D341Med (cell line): ENCODE results near the gene RNF103.
A peak's percentile ranks its signal among the peaks of the same experiment; 100 is the strongest.
"Not testable (repeated sequence)": the region's sequence is repeated elsewhere in the genome, so short reads cannot be mapped to it uniquely, and the experiment has no call there.

Experiments used
- DNase-seq: peaks from one replicate; pipeline ENCODE4 v3.0.0; 2012; ENCODE audit warnings: low spot score

RNF103 gene

DNA sequence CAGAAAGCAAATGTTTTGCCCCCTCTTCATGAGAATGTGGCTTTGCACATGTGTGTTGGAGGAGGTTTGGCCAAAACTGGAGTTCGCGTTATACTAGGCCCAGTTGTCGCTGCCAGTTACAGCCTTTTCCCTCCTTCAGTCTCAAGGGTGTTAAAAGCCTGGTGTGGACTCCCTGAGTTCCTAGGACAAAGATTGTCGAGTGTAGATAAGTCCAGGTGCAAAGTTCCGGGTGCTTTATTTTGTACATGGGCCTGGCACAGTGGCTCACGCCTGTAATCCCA, 542 bp upstream of the RNF103 start:
- DNase-seq, result no peak

DNA sequence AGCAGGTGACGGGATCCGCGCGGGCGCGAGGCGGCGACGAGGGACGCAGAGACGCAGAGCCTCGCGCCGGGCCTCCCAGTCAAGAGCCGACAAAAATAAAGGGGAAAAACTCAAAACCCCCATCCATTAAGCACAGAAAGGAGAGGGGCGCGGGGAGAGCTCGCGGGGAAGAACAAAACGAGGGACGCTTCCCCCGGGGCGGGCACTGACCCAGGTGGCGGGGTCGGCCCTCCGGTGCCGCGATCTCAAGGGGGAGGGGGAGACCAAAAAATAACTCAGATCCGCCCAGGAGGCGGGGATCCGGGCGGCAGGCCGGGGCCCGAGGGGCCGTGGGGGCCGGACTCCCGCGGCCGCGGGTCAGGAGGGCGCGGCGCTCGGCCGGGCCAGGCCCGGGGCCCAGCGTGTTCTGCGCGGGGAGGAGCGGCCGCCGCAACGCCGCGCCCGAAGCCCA, 597 bp downstream of the RNF103 start:
- peak; percentile 70 for DNase-seq

DNA sequence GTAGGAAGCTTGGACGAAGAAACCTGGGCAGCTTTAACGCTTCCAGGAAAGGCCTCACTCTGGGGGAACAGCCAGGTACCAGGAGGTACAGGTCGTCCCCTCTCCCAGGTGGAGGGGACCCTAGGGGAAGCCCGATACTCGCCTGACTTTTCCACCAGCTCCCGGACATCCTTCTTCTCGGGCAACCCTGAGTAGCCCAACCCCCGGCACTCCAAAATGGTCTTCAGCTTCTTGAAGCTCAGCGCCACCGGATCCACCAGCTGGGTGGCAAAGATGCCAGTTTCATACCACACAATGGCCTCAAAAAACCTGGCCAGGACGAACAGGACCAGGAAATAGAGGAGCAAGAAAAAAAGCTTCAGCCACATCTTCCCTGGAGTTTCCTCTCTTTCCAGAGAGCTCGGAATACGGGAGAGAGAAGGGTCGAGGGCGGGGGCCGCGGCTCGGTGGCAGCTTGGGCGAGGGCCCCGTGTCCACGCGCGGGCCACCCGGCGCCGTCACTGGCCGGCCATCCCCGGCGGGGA, 1.1 kb downstream of the RNF103 start:
- peak; percentile 34 for DNase-seq

DNA sequence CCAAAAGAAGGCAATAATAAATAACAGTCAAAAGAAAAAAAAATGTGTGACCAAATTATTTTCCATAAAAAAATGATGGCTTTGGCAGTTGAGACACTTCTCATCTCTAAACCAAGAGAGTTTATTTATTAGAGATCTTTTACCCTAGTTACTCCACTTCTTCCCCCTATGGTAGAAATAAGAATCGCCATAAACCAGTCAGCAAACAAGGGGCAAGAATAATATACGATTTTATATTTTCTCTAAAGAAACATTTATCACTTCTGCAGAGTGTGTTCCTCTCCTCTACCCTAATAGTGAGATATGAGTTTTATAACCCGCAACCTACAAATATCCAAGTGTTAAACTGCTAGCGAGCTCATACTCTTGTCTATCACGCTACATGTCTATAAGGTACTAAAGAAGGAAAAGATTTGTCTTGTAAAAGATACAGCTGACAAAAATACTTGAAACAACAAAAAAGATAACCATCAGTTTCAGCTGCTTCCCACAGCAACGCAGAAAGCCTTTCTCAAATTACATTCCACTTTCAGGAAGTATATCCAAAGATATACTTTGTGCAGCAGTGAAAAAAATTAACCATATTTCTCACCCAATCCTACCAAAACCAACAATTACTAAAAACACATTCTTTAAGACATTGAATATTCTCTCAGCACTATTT, 2.3 kb downstream of the RNF103 start:
- DNase-seq, result no peak

DNA sequence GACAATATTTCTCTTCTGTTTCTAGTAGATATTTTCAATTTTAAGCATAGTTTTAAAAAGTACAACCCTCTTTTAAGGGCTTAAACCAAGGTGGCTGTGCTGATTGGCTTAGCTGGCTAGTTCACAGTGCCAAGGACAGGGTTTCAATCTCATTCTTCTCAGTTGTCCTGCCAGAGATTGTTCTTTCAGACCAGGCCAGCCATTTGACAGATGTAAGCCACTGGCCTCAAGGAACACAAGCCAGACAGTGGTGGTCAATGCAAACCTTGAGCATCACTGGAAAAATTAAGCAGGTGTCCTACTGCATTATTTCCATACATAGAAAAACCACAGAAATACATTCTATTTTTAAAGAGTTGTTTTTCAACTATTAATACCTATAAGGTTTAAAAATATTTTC, 5.9 kb downstream of the RNF103 start:
- DNase-seq, result no peak

DNA sequence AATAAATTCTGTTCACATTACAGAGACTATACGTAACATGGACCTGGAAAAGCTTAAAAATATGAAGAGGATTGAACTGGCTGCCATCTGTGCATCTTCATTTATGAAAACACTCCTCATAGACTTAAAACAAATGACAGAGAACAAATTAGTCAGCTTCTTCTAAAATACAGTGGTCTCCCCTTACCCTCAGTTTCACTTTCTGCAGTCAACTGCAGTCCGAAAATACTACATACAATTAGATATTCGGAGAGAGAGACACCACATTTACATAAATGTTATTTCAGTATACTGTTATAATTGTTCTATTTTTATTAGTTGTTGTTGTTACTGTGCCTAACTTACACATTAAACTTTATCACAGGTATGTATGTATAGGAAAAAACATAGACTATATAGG, 6.5 kb downstream of the RNF103 start:
- DNase-seq, result no peak

DNA sequence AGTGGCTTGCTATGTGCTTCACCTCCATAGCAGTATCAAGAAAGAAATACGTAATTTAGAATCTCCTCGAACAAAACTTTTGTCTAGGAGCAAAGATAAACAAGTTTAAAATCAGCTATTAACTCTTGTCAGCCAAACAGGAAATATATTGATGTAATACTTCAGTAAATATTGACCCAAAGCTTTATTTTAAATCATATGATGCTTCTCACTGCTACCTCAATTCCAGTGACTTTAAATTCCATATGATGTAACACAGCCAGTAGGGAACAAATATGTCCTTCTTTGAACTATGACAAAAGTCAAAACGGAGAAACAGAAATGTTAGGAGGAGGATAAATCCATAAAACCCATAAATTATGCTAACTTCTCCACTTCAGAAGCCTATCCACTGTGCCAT, 7.2 kb downstream of the RNF103 start:
- no peak for DNase-seq

DNA sequence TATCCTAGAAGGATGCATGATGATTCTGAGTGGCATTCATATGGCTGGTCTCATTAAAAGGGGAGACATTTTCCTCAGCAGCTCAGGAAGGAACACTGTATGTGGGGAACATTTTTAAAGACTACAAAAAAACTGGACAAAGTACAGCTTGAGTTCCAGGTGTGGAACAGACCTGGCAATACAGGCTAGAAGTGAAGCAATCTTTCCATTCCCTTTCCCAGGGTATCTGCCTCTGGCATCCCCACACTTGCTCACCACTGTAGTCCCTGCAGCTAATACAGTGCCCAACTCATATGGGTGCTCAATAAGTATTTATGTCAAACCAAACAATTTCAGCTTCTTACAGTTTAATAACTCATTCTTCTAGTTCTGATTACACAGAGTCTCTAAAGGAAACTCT, 8.1 kb downstream of the RNF103 start:
- no peak for DNase-seq

DNA sequence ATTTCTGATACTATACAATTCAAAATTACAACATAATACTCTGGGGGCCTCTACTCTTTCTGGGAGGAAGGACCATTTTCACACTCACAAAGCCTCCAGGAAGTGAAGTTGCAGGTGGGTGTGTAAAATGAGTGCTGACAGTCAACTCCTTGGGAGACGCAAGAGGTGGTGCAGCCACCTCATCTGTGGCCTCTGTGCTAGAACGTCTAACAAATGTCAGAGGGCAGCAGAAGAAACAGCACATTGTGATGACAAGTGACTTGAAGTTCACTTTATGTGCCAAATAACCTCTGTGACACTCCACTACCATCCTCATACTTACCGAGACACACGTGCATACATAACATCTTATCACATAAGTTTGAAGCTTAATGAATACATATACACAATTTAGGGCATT, 10.2 kb downstream of the RNF103 start:
- DNase-seq, result no peak

DNA sequence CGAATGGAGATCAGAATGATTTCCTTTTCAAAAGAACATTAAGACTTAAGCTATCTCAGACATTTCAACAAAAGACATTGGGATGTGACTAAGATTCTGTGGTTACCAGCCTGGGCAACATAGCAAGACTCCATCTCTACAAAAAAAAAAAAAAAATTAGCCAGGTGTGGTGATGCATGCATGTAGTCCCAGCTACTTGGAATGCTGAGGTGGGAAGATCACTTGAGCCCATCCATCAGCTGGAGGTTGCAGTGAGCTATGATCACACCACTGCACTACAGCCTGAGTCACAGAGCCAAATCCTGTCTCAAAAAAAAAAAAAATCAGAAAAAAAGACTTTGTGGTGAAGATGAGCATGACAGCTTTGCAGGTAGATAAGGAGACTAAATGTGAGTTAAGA, 12.8 kb downstream of the RNF103 start:
- DNase-seq, result no peak

DNA sequence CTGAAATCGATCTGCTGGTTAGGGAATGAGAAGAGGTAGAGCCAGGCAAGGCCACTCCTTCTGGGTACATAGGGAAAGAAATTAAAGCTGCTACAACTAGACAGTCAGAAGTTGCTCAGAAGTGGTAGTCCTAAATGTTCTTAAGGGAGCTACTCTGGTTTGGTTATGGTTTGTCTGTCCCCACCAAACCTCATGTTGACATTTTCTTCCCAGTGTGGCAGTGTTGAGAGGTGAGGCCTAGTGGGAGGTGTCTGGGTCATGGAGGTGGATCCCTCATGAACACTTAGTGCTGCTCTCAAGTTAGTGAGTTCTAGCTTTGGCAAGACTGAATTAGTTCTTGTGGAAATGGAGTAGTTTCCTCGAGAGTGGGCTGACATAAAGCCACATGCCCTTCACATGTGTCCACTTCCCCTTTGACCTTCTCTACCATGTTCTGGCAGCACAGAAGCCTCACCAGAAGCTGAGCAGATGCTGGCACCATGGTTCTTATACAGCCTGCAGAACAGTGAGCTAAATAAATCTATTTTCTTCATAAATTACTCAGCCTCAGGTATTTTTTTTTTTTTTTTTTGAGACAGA, 14.7 kb downstream of the RNF103 start:
- DNase-seq, result no peak

DNA sequence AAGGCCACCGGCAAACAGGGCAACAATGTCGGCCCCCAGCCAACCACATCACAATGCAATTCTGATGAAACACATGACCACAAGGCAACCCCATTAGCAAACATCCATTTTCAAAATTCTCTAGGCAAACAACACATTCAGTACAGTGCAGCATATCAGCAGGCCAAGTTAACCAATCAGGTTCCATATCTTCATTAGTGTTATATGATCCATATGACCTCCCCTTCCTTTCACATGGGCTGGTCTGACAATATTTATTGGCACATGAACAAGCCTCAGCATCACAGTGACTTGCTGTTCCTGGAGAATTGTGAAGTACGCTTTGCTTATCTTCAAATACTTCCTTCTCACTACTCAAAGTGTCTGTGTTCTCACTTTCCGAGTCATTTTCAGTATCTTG, 19.8 kb downstream of the RNF103 start:
- DNase-seq, result no peak

DNA sequence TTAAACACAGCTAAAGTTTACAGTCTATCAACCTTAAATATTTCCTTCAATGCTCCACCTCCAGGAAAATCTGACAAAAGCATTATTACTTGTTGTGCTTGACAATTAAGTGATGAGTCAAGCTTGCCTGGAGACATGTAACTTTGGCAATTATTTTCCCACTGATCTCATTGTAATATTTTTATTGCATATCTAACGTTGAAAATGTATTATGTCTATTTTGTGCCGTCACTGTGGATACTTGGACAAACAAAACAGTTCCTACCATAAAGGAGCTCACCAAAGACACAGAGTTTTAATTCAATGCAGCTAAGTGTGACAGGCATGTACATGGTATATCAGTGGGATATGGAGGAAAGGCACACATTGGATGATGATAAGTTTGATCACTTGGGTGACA, 24.7 kb downstream of the RNF103 start:
- DNase-seq, result no peak

DNA sequence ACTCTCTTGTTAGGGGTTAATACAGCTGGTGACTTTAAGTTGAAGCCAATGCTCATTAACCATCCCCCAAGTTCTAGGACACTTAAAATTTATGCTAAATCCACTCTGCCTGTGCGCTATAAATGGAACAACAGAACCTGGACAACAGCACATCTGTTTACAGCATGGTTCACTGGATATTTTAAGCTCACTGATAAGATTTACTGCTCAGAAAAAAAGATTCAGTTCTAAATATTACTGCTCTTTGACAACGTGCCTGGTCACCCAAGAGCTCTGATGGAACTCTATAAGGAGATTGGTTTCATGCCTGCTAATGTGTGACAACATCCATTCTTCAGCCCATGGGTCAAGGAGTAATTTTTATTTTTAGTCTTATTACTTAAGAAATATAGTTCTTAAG, 27.5 kb downstream of the RNF103 start:
- DNase-seq, result no peak

DNA sequence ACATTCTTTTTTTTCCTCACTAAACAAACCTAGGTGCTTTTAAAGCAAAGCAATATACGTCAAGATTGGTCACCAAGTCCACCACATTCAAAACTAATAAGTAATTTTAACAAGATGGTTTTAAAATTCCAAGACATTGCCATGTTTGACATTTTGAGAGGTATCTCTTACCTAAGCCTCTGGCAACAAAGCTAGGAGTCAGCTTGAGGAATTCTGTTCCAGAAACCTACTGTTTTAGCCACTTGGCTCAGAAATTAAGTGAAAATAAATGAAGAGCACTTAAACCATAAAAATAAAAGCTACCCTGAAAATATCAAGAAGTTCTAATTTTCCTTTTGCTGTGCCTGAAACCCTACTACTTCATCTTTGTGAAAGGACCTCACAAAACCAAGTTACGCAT, 30.4 kb downstream of the RNF103 start:
- DNase-seq, result no peak

DNA sequence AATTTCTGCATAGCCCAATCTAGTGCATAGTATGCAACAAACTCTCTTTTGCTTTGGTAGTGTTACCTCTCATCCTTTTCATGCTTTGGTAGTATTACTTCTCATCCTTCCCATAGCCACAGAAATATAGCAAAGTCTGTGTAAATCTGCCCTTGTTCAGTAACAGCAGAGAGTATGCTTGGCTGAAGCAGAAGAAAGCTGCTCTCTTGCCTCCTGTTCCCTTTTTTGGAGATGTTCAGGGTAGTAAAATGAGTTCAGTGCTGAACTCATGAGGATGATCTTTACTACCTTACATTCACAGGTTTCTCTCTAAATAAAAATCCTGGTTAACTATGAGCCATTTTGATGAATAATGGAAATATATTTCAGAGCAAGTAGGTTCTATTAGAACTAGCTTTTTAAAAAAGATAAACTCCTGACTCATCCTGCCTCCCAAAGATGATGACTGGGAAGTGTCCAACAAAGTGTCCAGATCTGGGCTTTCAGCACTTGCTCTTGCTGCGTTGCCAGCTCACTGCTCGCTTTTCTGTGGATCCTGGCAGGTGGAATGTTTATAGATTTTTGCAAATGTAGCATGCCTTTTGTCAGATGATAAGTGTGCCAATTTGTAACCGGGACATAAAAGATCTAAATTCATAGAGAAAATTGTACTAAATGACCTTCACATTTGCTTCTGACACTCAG, 31.0 kb downstream of the RNF103 start:
- DNase-seq, result no peak

DNA sequence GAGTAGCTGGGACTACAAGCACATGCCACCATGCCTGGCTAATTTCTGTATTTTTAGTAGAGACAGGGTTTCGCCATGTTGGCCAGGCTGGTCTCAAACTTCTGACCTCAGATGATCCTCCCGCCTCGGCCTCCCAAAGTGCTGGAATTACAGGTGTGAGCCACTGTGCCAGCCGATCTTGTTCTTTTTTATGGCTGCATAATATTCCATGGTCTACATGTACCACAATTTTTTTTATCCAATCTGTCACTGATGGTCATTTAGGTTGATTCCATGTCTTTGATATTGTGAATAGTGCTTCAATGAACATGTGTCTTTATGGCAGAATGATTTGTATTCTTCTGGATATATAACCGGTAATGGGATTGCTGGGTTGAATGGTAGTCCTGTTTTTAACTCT, 34.0 kb downstream of the RNF103 start:
- DNase-seq, result not testable (repeated sequence)

DNA sequence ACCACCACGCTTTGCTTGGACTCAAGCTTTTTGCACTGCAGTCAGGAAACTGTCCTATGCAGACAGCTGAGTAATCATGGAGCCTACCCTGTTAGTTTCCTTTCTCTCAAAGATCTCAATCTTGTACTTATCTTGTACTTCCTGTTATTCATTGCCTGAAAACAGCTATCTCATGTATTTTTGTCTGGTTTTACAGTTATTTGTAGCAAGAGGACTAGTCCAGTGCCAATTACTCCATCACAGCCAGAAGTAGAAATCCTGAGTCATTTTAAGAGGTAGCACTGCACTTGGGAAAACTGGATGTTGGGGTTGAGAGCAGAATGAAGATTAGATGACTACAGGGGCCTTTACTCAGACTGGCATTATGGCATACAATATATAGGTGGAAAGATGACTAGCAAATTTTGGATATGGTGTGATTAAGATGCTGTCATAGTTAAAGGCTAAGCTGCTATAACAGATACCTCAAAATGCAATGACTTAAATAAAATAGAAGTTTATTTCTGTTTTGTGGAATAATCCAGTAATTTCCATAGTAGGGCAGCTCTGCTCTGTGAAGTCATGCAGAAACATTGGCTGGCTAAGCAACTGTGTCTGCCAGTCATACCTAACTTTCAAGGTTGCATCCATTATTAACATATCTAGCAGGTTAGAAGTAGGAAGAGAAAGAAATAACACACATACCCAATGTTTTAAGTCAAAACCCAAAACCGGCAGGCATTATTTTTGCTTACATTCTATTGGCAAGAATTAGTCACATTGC, 39.3 kb downstream of the RNF103 start:
- DNase-seq, result no peak

DNA sequence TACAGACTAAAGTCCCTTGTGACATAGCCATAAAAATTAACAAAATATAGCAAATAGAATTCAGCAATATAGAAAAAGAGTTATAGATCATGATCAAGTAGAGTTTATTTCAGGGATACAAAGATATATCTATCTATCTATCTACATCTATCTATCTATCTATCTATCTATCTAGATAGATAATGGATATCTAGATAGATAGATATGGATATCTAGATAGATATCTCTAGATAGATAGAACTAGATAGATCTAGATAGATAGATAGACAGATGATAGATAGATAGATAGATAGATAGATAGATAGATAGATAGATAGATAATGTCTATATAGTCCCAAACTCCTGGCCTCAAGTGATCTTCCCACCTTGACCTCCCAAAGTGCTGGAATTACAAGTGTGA, 43.1 kb downstream of the RNF103 start:
- no peak for DNase-seq

DNA sequence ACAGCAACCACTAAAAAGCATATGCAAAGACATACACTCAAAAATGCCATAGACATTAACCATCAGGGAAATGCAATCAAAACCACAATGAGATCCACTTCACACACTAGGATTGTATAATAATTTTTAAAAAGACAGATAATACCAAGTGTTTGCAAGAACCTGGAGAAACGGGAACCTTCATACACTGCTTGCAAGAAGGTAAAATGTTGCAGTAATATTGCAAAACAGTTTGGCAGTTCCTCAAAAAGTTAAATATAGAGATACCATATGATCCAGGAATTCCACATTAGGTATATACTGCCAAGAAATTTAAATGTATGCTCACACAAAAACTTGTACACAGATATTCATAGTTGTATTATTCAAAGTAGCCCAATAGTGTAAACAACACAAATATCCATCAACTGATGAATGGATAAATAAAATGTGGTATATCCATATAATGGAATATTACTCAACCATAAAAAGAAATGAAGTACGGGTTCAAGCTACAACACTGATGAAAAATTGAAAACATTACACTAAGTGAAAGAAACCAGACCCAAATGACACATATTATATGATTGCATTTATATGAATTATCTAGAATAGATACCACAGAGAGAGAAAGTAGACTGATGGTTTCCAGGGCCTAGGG, 45.7 kb downstream of the RNF103 start:
- DNase-seq, result no peak

DNA sequence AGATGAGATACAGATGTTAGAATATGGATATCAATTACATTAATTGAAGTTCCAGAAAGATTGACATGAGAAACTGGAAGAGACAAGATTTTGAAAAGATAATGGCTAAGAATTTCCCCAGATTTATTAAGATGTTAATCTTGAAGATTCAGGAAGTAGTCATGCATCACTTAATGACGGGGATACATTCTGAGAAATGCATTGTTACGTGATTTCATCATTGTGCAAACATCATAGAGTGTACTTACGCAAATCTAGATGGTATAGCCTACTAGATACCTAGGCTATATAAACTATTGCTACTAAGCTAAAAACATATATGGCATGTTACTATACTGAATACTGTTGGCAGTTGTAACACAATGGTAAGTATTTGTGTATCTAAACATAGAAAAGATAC, 53.6 kb downstream of the RNF103 start:
- DNase-seq, result no peak

DNA sequence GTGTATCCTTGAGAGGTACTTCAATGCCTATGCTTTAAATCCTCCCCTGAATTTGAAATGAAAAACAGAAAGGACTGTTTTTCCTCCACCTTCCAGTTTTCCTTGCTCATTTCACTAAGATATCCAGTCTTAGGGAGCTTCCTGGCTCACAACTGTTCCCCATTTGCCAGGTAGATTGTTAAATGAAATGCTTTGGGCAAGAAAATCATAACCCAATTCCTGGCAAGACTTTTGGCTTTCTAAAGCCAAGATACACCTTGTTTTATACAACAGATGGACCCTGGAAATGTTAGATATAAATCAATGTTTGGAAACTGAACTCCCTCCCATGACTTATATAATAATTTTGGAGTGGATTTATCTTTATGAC, 56.9 kb downstream of the RNF103 start:
- DNase-seq, result no peak
